ENCODE data around the gene MCEMP1. TPM values are rescaled to one million over a fixed set of nuclear protein-coding genes. Genes with fewer than 3 reads are reported as not detected.
"Not testable (repeated sequence)": the region's sequence is repeated elsewhere in the genome, so short reads cannot be mapped to it uniquely, and the experiment has no call there.

Gene MCEMP1
- total and polyA plus RNA-seq, 3 donors from 2014 or later, result not detected

DNA sequence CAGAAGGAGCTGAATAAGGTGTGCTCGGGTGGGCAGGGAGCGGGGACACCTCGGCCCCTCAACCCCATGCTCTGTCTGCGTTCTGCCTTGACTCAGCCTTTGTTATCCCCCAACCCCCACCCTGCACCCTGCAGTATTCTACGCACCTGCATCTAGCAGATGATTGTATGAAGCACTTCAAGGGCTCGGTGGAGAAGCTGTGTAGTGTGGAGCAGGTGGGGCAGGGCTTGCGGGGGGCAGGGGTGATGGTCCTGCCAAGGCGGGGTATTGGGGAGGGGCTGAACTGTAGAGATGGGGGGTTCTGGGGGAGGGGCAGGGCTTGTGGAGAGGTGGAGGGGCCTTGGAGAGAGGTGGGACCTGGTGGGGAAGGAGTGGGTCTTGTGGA is 33.9 kb upstream of the MCEMP1 start:
- Histone ChIP-seq H3K36me3 (ENCODE audit: low read depth, missing control alignments) (no peaks in the 10 kb centered on the region), H3K4me3 (no peak overlapping the region), H3K9me3 (no peaks in the 10 kb centered on the region), H3K4me1 (no peaks in the 10 kb centered on the region), H3K27me3 (no peaks in the 10 kb centered on the region), H3K27ac (no peak overlapping the region)
- TF ChIP-seq, protein P1, sequence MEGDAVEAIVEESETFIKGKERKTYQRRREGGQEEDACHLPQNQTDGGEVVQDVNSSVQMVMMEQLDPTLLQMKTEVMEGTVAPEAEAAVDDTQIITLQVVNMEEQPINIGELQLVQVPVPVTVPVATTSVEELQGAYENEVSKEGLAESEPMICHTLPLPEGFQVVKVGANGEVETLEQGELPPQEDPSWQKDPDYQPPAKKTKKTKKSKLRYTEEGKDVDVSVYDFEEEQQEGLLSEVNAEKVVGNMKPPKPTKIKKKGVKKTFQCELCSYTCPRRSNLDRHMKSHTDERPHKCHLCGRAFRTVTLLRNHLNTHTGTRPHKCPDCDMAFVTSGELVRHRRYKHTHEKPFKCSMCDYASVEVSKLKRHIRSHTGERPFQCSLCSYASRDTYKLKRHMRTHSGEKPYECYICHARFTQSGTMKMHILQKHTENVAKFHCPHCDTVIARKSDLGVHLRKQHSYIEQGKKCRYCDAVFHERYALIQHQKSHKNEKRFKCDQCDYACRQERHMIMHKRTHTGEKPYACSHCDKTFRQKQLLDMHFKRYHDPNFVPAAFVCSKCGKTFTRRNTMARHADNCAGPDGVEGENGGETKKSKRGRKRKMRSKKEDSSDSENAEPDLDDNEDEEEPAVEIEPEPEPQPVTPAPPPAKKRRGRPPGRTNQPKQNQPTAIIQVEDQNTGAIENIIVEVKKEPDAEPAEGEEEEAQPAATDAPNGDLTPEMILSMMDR (IDR thresholded peaks at IDR 0.05), result no peak
- no peak for TF ChIP-seq POLR2A (IDR thresholded peaks at IDR 0.05)
- DNase-seq, result no peak
- intact Hi-C loops (cut with DNase I; ENCODE audit: low total_unique reads), result no loop called here
- WGBS, 2 donors, result 90 to 94% methylated on average over 7 to 8 of the region's 8 CpGs

DNA sequence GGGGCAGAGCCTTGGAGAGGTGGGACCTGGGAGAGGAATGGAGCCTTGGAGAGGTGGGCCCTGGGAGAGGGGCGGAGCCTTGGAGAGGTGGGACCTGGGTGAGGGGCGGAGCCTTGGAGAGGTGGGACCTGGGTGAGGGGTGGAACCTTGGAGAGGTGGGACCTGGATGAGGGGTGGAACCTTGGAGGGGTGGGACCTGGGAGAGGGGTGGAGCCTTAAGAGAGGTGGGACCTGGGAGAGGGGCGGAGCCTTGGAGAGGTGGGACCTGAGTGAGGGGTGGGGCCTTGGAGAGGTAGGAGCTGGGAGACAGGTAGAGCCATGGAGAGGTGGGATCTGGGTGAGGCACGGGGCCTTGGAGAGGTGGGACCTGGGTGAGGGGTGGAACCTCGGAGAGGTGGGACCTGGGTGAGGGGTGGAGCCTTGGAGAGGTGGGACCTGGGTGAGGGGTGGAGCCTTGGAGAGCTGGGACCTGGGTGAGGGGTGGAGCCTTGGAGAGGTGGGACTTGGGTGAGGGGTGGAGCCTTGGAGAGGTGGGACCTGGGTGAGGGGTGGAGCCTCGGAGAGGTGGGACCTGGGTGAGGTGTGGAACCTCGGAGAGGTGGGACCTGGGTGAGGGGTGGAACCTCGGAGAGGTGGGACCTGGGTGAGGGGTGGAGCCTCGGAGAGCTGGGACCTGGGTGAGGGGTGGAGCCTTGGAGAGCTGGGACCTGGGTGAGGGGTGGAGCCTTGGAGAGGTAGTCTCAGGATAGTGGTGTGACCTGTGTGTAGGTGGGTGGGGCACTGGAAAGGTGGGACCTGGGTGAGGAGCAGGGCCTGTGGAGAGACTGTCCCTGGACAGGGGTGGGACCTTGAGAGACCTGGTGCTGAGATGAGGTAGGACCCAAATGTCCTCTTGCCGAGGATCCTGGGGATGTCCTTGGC is 33.0 kb upstream of the MCEMP1 start:
- DNase-seq; H3K9me3 ChIP-seq; H3K4me3 ChIP-seq; H3K27me3 ChIP-seq; H3K4me1 ChIP-seq; H3K36me3 ChIP-seq (ENCODE audit: low read depth, missing control alignments); intact Hi-C loops (cut with DNase I; ENCODE audit: low total_unique reads); H3K27ac ChIP-seq: not testable (repeated sequence)
- WGBS, 2 donors, result 59 to 72% methylated on average over 10 of the region's 10 CpGs

DNA sequence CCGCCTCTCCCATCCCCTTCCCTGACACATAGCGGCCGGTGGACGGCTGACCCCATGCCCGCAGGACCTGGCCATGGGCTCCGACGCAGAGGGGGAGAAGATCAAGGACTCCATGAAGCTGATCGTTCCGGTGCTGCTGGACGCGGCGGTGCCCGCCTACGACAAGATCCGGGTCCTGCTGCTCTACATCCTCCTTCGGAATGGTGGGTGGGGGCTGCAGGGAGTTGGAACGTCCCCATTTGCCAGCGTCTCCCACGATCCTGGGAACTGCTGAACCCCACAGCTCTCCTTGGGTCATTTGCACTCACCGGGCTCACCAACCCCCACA is 32.4 kb upstream of the MCEMP1 start:
- WGBS, 2 donors, result 91 to 100% methylated on average over 3 to 20 of the region's 20 CpGs

DNA sequence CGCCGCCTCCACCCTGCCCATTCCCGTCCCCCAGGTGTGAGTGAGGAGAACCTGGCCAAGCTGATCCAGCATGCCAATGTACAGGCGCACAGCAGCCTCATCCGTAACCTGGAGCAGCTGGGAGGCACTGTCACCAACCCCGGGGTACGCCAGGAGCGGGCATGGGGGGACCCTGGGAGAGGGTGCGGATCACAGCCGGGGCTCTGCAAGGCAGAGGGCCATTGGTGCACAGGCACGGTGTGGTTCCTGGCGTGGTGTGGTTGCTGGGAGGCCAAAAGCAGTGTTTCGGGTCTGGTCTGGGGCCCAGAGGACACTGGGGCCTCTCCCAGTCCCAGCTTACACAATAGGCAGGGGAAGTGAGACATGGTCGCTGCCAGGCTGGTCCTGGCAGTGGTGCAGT is 31.7 kb upstream of the MCEMP1 start:
- Histone ChIP-seq H3K36me3 (ENCODE audit: low read depth, missing control alignments) (no peaks in the 10 kb centered on the region), H3K4me3 (no peak overlapping the region), H3K9me3 (no peaks in the 10 kb centered on the region), H3K4me1 (no peaks in the 10 kb centered on the region), H3K27ac (no peak overlapping the region), H3K27me3 (no peaks in the 10 kb centered on the region)
- no peak for TF ChIP-seq POLR2A (IDR thresholded peaks at IDR 0.05)
- TF ChIP-seq, protein P1 (IDR thresholded peaks at IDR 0.05), result no peak
- no peak for DNase-seq
- intact Hi-C loops (cut with DNase I; ENCODE audit: low total_unique reads), result no loop called here
- WGBS, 2 donors, result 91 to 97% methylated on average over 5 to 14 of the region's 14 CpGs

More for the DNA sequence above, 32.4 kb upstream of the MCEMP1 start:
- Histone ChIP-seq H3K4me1 (no peaks in the 10 kb centered on the region), H3K36me3 (ENCODE audit: low read depth, missing control alignments) (no peaks in the 10 kb centered on the region), H3K9me3 (no peaks in the 10 kb centered on the region), H3K27ac (no peak overlapping the region), H3K4me3 (no peak overlapping the region), H3K27me3 (no peaks in the 10 kb centered on the region)
- intact Hi-C loops (cut with DNase I; ENCODE audit: low total_unique reads), result no loop called here
- DNase-seq, result no peak
- TF ChIP-seq POLR2A (IDR thresholded peaks at IDR 0.05), result no peak
- TF ChIP-seq, protein P1 (IDR thresholded peaks at IDR 0.05), result no peak

DNA sequence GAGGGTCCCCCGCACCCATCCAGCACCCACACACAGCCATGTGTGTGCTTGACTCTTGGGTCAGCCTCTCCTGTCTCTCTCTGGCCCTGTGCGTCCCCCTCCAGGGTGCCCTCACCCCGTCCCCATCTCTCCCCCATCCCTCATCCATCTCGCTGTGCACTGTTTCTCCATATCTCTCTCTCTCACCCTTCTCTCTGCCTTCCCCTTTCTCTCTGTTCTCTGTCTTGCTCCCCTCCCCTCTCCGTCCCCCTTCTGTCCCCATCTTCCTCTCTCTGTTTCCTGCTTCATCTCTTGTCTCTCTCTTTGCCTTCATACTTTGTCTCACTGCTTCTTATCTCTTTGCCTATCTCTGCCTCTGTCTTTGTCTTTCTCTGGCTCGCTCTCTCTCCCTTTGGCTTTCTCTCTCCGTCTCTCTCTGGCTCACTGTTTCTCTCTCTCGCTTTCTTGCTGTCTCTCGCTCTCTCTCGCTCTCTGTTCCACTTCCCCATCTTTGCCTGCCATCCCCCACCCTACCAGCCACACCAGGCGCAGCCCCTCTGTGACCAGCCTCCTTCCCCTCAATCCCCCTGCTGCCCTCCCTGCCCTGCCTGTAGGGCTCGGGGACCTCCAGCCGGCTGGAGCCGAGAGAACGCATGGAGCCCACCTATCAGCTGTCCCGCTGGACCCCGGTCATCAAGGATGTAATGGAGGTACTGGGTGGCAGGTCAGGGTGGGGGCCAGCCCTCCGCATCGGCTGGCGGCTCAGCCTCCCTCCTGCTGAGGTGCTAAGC is 31.0 kb upstream of the MCEMP1 start:
- WGBS, 2 donors, result 71% methylated on average over 17 to 20 of the region's 20 CpGs
- Histone ChIP-seq H3K27me3 (no peaks in the 10 kb centered on the region), H3K4me3 (no peak overlapping the region), H3K27ac (no peak overlapping the region), H3K36me3 (ENCODE audit: low read depth, missing control alignments) (no peaks in the 10 kb centered on the region), H3K4me1 (no peaks in the 10 kb centered on the region), H3K9me3 (no peaks in the 10 kb centered on the region)
- DNase-seq, result no peak
- intact Hi-C loops (cut with DNase I; ENCODE audit: low total_unique reads), result no loop called here
- TF ChIP-seq, protein P1 (IDR thresholded peaks at IDR 0.05), result no peak
- no peak for TF ChIP-seq POLR2A (IDR thresholded peaks at IDR 0.05)
